Measurements from ENCODE around the gene AIDA. TPM values are rescaled to one million over a fixed set of nuclear protein-coding genes. Genes with fewer than 3 reads are reported as not detected.

AIDA gene
- total RNA-seq, 2 donors from 2014 or later = 36.7 to 61.4 TPM

DNA sequence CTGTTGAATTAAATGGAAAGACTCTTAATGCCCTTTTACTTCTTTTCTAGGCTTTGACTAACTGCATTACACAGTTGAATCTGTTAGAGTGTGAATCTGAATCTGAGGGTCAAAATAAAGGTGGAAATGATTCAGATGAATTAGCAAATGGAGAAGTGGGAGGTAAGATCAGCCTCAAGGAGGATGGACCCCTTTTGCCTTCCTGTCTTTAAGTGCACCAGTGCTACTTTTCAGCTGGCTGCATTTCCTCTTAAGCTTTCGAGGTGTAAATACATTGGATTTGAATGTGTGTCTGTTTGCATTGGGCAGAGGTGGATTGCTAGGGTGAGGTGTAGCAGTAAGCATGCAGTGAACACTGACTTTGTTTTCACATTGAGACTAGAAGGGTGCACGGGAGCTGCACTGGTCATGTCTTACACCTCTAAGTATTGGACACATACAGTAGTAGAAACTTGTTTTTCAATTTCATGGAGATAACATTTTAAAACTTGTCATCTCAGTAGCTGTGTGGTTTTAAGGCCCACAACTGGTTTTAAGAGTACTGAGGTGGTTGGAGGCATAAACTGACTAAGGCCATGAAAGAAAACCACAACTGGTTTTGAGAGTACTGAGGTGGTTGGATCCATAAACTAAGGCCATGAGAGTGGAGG, 59.0 kb downstream of the AIDA start:
- intact Hi-C loops (cut with DNase I) = no loop called here
- H3K36me3 ChIP-seq = peaks cover 6 to 7% of the 10 kb centered on the region in 2 donors
- DNase-seq (ENCODE audit: low spot score) = no peak
- TF ChIP-seq CTCF (IDR thresholded peaks at IDR 0.05) = no peak
- TF ChIP-seq POLR2AphosphoS5 (IDR thresholded peaks at IDR 0.05) = no peak
- TF ChIP-seq POLR2A (IDR thresholded peaks at IDR 0.05) = no peak
- H3K27me3 ChIP-seq (replicated peaks; ENCODE audit: insufficient read depth) = no peaks in the 10 kb centered on the region
- H3K4me3 ChIP-seq = no peak overlapping the region
- H3K9me3 ChIP-seq = no peaks in the 10 kb centered on the region
- H3K27ac ChIP-seq = no peak overlapping the region
- 78% methylated on average over 2 of the region's 2 CpGs for WGBS
- H3K4me1 ChIP-seq (replicated peaks) = no peaks in the 10 kb centered on the region

DNA sequence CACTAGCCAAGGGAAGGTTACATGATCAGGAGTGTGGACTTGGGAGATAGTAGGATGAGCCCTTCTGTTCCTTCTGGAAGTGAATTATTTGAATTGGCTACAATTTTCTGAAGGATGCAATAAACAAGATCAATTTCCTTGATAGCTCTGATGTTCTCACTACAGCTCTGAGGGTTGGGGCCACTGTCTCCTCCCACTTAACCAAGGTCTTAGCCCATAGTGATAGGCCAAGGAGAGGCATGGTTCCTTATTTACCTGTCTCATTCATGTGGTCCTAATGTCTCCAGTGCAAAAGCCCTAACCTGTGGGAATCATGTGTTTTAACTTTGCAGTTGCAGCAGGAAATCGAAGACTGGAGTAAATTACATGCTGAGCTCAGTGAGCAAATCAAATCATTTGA, 59.6 kb downstream of the AIDA start:
- Histone ChIP-seq H3K27ac (no peak overlapping the region), H3K9me3 (no peaks in the 10 kb centered on the region), H3K4me1 (replicated peaks) (no peaks in the 10 kb centered on the region), H3K4me3 (no peak overlapping the region), H3K36me3 (peaks cover 6 to 7% of the 10 kb centered on the region in 2 donors), H3K27me3 (replicated peaks; ENCODE audit: insufficient read depth) (no peaks in the 10 kb centered on the region)
- WGBS = 100% methylated on average over 1 of the region's 1 CpG
- intact Hi-C loops (cut with DNase I) = no loop called here
- TF ChIP-seq CTCF (IDR thresholded peaks at IDR 0.05) = no peak
- no peak for TF ChIP-seq POLR2A (IDR thresholded peaks at IDR 0.05)
- TF ChIP-seq POLR2AphosphoS5 (IDR thresholded peaks at IDR 0.05) = no peak
- DNase-seq (ENCODE audit: low spot score) = no peak

DNA sequence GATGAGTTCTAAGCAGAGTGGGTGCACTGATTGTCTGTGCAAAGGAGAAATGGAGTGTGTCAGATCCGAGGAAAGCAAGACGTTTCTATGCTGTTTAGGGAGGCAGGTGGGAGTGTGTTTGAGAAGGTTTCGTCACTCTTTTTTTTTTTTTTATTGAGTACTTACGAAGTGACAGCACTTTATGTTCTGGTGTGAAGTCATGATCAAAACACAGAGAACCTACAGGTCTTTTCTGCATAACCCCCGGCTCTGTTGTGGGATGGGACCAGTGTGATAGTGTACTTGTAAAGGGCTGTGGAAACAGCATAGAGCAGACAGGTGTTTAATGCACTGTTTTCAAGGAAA, 67.7 kb downstream of the AIDA start:
- Histone ChIP-seq H3K4me1 (replicated peaks) (peaks cover 2% of the 10 kb centered on the region), H3K36me3 (no peaks in the 10 kb centered on the region), H3K27ac (peak overlapping the region; percentile 85 to 86), H3K9me3 (no peaks in the 10 kb centered on the region), H3K27me3 (replicated peaks; ENCODE audit: insufficient read depth) (no peaks in the 10 kb centered on the region), H3K4me3 (peak overlapping the region; percentile 61 to 78)
- DNase-seq (ENCODE audit: low spot score) = no peak
- TF ChIP-seq POLR2A (IDR thresholded peaks at IDR 0.05) (no peak), POLR2AphosphoS5 (IDR thresholded peaks at IDR 0.05) (no peak), CTCF (IDR thresholded peaks at IDR 0.05) (no peak)
- intact Hi-C loops (cut with DNase I) = loop anchor here (1.0 to 10.0 kb wide), 2 partner anchors 68 to 900 kb away; partner anchors contain the start of genes AIDA, BROX and DUSP10
- under 1% methylated on average over 5 of the region's 5 CpGs for WGBS

- intact Hi-C loops (cut with DNase I) = loop anchor here (1.0 to 10.0 kb wide), 2 partner anchors 68 to 899 kb away; partner anchors contain the start of genes AIDA, BROX and DUSP10
- peak; percentile 95 for DNase-seq (ENCODE audit: low spot score)
- peaks cover 2% of the 10 kb centered on the region for H3K4me1 ChIP-seq (replicated peaks)
- H3K27me3 ChIP-seq (replicated peaks; ENCODE audit: insufficient read depth) = no peaks in the 10 kb centered on the region
- no peaks in the 10 kb centered on the region for H3K36me3 ChIP-seq
- peak in 2 of 4 experiments; percentile 18 to 22 for TF ChIP-seq CTCF (IDR thresholded peaks at IDR 0.05)
- TF ChIP-seq POLR2A (IDR thresholded peaks at IDR 0.05) = peak; percentile 48
- peak; percentile 100 for TF ChIP-seq POLR2AphosphoS5 (IDR thresholded peaks at IDR 0.05)
- H3K9me3 ChIP-seq = no peaks in the 10 kb centered on the region
- H3K27ac ChIP-seq = peak overlapping the region; percentile 85 to 86
- H3K4me3 ChIP-seq = peak overlapping the region; percentile 61 to 78
- WGBS = under 1% methylated on average over 42 of the region's 42 CpGs
These were observed 68.2 kb downstream of the AIDA start for GRCh38 chr1:222643938-222644635.
